Measurements from ENCODE around the gene SLK.

Gene SLK

DNA sequence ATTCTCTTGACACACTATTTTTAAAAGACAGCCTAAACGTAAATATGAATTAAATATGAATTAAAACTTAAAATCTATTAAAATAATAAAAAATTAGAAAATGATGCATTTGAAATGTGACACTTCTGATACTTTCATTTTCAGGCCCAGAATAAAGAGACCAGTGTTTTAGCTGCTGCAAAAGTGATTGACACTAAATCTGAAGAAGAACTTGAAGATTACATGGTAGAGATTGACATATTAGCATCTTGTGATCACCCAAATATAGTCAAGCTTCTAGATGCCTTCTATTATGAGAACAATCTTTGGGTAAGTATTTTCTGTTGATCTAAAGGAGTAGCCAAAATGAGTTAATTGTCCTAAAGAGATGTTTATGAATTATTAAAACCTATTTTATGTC is 23.6 kb downstream of the SLK start:
- DNase-seq (ENCODE audit: low read depth): no peak

DNA sequence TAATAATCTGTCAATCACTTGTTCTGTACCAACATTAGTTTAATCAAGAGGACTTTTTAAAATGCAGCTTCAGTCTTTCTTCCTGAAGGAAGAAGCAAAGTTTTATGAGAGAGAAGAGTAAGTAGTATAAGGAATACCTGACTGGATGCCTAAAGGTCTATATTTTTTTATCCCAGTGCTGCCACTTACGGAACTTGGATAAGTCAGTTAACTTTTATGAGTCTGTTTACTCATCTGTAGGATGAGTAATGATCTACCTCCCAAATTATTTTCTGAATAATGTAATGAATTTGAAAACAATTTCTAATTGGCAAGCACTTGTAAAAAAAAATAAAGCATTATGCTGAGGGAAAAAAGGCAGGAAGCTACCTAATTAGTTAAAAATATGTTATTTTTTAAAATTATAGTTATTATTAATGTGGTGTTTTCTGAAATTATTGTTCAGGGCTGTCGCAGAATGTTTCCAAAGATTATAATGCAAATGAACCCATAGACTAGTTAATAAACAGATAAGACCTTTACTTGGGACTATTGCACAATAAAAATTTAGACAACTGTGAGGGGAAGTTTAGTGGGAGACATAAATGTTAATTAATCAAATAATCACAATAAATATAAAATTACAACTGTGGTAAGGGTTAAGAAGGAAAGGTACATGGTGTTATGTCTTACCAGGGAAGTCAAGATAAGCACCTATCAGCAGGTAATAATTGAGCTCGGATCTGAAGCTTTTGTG is 24.6 kb downstream of the SLK start:
- DNase-seq (ENCODE audit: low read depth): no peak

DNA sequence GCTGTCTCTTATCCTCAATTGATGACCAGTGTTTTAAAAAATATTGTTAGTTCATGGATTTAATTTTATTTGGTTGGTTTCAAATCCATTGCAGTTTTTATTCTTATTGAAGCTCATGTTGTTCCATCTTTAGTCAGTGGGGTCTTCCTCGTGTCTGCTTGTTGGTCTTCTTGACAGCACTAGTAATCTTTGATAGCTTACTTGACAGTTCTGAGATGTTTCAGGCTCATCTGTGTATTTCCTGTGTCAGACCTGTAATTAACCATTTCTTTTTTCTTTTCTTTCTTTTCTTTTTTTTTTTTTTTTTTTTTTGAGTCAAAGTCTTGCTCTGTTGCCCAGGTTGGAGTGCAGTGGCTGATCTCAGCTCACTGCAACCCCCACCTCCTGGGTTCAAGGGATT is 28.2 kb downstream of the SLK start:
- no peak for DNase-seq (ENCODE audit: low read depth)

DNA sequence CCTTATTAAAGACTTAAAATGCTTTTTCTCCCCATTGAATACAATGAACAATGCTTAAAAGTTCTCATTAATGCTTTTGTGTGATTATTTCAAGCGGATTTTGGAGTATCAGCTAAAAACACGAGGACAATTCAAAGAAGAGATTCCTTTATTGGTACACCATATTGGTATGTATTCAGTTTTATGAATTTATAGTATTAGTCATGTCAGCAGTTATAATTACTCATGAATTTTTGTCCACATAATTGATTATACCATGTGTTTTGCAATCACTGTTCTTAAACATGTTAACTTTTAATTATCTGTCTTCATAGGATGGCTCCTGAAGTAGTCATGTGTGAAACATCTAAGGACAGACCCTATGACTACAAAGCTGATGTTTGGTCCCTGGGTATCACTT is 31.9 kb downstream of the SLK start:
- no peak for DNase-seq (ENCODE audit: low read depth)

DNA sequence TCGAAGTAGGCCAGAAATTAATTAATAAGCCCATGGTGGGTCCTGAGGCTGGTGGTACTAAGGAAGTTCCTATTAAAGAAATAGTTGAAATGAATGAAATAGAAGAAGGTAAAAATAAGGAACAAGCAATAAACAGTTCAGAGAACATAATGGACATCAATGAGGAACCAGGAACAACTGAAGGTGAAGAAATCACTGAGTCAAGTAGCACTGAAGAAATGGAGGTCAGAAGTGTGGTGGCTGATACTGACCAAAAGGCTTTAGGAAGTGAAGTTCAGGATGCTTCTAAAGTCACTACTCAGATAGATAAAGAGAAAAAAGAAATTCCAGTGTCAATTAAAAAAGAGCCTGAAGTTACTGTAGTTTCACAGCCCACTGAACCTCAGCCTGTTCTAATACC is 36.0 kb downstream of the SLK start:
- DNase-seq (ENCODE audit: low read depth): no peak

DNA sequence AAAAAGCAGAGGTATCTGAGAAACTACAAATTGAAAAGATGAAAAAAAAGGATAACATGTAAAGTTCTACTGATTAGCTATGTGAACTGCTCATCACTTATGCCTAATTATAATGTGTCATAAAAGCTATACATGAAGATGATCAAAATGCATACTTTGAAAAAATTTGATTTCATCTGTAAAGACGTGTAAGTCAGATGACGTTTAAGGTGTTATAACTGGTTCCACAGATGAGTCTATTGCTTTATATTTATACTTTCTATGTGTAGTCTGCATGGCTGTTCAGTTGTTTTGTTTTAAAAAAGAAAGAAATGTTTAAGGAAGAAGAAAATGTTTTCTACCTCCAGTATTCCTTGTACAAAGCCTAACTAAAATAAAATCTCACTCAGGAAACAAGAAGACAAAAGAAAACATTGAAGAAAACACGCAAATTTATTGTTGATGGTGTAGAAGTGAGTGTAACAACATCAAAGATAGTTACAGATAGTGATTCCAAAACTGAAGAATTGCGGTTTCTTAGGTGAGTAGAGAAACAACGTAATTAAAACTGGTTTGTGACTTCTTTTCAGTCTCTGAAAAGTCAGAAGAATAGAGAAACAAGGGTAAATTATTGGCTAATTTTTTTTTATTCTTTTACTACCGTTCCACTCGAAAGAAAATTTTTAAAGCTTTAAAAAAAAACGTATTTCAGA is 38.4 kb downstream of the SLK start:
- DNase-seq (ENCODE audit: low read depth): no peak

DNA sequence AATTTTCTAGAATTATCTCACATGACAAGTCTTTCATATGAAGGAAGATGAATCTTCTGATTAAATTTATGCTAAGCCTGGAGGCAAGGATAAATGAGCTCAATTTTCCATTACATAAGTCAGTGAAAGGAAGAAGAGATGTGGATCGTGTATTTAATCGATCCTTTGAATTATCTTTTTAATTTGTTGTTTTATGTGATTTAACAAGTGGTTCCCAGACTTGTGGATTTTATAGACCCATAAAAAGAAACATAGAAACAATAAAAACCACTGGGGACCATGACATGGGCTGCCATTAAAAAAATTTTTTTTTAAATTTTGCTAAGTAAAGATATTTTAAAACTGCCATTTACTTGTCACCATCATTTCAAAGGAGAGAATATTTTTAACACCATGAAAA is 45.0 kb downstream of the SLK start:
- DNase-seq (ENCODE audit: low read depth): no peak

DNA sequence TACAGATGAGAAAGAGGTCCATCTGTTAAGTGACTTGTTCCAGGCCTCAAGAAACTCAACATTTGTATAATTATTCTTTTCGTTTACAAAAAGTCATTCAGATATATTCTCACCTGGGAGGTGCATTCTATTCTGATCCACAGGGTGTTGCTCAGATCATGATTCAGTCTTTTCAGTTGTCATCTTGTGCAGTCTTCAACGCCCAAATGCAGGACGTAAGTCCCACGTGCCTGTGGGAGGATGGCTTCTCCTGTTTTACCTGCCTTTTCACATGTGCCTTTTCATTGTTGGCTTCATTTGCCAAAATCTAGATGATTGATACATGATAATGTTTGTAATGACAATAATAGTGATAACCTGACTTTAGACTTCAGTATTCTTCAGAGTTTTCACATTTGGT is 46.5 kb downstream of the SLK start:
- DNase-seq (ENCODE audit: low read depth): no peak

DNA sequence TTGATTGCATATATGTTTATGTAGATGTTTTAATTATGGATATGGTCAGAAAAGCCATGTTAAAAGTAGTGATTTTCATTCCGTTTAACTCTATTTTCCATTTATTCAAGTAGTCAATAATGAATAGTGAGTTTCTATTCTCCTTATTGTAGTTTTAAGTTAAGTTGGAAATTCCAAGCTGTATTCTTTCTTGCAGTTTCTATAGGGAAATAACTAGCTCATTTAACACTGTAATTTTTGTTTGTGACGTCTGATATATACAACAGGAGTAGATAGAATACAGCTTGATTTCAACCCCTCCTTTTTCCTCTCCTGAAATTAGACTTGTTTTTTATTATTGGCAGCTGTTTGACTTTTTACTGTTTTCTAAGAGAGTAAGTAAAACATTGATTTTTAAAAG is 47.2 kb downstream of the SLK start:
- no peak for DNase-seq (ENCODE audit: low read depth)

DNA sequence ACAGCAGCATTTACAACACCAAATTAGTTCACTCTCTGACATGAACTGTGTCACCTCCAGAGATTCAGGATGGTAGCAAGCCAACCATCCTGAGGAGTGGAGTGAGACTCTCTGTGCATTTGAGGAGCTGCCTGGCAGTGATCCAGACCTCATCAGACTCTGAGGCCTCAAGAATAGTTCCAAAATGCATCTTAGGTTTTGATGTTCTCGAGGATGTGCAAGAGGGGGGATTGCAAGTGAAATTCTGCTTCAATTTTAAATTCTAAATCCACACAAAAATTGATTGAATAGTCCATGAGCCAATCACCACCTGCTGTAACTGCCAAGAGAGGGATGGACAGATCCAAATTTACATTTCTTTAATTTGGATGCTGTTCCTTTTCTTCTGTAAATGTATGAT is 49.7 kb downstream of the SLK start:
- DNase-seq (ENCODE audit: low read depth): no peak

DNA sequence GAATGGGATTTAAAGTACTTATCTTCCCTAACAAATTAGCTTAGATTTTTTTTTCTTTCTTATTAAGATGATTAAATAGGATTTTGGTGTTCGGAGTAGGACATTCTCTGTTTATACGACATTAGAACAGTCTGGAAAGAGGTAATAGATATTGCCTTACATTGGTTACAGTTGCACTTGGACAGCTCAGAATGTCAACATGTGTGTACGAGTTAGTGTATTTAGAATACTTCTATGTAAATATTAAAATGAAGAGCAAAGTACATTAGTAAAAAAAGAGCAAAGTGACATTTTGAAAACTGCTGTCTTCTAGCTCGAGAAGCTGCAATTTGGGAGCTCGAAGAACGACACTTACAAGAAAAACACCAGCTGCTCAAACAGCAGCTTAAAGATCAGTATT is 51.5 kb downstream of the SLK start:
- DNase-seq (ENCODE audit: low read depth): no peak

DNA sequence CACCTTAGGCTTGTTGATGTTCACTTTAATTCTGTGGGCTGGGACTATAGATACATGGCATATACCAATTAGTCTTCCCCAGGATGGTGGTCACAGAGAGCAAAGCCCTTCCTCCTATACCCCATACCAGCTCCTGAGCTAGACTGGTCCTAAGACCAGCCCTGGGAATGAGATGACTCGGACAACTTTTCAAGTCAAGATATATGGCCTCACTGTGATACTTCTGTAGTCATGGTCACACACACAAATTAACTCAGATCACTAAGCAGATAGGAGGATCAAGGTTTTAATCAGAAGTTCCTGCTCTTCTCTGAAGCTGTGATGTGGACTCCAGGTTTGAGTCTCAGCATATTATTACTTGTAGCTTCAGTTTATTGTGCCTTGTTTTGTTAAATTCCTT is 53.1 kb downstream of the SLK start:
- DNase-seq (ENCODE audit: low read depth): no peak

DNA sequence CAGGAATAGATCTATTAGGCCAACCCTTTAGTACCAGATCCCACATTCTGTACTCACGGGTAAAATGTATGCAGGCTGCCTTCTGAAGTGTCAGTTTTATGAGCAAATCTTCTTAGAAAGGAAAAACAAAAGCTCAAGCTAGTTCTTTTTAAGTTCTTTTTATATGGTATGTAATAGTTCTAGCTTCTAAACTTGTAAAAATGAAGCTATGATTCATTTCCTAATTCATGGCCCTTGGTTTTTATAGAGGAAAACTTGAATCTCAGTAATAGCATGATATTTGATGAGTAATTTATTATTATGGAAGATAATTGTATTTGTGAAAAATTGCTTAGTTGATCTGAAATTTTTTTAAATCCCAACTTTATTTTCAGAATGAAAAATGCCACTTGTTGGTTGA is 54.3 kb downstream of the SLK start:
- no peak for DNase-seq (ENCODE audit: low read depth)

DNA sequence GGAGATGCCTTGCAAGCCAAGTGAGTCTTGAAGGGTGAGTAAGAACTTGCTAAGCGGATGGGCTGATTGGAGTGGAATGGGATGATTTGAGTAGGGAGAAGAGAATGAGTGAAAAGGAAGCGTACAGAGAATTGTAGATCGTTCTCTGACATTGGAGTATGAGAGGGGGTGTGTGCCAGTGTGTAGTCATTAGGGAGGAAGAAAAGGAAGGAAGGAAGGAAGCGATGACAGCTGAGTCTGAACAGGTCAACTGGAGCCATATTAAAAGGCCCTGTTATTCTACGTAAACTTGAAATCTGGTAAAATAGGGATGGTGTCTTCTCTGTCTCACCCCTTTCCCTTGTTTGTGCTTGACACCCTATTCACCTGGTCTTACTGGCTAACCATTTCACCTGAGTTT is 55.1 kb downstream of the SLK start:
- no peak for DNase-seq (ENCODE audit: low read depth)

DNA sequence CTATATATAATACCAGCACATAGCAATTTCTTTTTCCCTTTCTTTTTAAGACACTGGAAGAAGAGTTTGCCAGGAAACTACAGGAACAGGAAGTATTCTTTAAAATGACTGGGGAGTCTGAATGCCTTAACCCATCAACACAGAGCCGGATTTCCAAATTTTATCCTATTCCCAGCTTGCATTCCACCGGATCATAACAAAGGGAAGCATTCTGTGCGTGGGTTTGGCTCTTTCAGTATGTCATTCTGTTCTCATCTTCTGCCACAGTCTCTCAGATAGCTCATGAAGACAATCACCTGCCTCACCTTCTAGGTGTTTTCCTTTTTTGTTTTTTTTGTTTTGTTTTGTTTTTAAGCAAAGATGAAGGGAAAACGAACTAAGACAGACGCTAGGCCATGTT is 58.6 kb downstream of the SLK start:
- DNase-seq (ENCODE audit: low read depth): no peak

DNA sequence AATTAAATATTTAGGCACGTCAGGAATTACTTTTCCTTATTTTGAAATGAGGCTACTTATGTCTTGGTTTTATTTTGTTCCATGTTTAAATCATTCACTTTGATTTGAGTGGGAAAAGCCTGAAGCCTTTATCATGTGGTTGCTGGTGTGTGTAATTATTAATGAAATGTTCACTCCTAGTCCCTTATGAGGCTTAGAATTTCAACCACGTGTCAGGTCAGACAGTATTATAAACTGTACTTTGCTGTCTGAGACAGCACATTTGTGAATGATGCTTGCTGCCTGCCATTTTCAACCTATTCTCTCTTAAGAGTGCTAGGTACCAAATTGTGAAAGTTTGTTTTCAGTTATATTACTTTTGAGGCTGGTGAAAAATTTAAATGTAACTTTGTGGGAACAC is 59.8 kb downstream of the SLK start:
- no peak for DNase-seq (ENCODE audit: low read depth)

DNA sequence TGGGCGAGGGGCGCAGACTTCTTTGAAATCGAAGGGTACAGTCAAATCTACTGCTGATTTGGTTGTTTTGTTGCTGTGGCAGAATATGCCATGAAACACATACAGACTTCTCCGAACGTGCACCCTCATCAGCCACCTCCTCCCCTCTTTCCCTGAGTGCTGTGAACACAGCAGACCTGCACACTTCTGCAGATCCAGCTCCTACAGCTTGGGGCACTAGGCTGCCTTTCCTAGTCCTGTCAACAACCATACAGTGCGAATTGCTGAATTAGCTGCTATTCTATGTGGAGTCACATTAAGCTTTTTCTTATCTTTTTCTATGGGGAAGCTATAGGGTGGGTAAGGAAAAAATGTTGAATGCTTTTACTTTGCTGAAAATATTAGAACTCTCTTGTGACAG is 61.2 kb downstream of the SLK start:
- DNase-seq (ENCODE audit: low read depth): no peak

DNA sequence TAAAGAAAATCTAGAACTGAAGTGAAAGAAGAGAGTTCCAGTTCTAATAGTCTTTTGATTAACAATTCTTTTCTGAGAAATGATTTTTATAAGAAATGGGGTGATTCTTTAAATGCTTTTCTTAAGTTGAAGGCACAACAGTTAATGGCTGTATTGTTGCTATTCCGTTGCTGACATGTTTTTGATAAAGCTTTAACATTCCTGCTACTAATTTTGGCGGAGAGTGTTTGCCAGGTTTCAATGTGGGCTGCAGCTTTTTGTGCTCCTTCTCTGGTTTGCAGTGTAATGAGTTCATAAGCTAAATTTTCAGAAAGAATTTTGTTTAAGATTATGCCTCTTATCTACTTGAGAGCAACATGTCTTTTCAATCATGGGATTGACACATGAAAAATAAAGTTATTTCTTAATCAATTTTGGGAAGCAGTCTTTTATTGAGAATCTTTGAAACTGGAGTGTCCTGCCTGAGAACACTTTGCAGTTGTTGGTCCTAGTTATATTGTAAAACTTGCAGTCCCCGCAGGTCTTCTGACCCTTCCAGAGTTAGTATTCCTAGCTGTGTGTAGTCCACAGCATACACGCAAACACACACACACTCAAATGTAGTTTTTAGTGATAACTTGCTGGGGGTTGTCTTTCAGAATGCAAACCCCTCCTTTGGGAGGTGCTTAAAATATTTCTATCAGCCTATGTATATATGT is 62.0 kb downstream of the SLK start:
- DNase-seq (ENCODE audit: low read depth): no peak

DNA sequence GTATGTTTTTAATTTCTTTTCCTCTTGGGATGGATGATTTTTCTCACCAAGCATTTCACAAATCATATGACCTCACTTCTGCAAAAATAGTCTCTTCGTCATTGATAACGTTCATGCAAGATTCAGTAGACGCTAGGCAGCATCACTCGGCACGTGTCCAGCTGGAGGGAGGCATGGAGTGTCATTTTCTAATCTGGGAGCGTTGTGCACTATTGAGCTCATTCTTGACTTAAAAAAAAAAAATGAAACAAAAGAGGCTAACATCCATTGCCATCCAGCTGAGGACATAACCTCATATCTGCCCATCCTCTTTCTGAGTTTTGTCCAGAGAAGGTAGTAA is 62.6 kb downstream of the SLK start:
- DNase-seq (ENCODE audit: low read depth): no peak

DNA sequence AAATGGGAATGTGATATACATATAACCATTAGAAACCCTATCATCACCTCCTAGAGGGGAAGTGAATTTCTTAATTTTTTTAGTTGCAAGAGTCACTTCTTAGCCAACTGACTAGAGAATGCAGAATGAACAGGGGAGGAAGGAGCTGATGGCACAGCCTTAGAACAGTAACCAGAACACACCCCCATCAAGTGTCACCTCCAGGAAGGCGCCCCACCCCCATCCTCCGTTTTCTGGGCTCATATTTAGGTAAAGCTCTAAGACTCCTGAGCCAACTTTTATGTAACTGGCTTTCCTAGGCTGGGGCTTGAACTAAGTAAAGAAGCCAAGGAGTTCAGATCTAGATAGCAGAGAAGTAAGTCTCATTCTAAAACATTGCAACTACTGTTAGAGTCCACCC is 64.7 kb downstream of the SLK start:
- DNase-seq (ENCODE audit: low read depth): no peak

DNA sequence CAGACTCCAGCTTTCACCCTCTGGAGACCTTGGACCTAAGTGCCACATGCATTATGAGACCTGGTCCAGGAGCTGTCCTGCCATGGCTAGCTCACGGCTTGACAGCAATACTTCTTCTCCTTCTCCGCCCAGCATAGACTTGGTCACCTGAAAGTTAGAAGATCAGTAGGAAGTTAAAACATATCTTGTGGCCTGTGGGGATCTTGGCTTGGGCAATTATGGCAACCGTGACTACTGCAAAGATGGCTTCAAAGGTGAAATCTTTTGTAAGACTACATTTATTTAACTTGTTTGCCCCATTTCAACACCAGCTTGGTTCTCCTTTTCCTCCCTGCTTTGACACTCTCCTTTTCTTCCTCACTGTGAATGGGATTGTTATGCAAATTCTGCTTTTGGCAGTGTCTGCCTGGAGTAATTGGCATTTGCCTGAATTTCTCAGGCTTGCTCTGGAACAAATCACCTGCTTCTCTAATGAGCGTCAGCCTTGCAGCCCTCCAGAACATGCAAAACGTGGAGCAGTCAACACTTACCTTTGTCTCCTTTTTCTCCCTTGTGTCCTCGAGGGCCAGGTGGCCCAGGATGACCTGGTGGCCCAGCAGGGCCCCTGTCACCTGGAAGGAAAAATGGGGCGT is 65.3 kb downstream of the SLK start:
- DNase-seq (ENCODE audit: low read depth): no peak

DNA sequence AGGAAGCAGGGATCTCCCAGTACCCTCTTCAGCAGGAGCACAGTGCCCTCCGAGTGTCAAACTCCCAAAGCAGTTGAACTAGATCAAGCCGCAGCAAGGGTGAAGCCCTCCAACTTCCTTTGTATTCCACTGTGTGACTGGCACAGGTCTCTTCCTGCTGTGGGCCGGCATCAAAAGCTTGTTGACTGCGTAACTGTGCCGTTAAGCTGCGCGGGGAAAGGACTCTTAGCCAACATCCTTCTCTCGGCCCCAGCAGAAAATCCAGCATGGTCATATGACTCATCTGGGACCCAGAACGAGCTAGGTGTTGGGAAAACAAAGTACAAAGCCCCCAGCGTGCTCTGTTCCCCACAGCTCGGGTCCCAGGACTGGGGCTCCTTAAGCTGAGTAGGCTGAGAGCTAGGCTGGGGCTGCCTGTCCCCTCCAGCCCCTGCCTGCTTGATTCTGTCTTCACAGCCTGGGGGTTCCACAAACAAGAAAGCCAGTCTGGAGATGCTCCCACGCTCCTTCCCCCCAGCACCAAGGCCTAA is 66.5 kb downstream of the SLK start:
- DNase-seq (ENCODE audit: low read depth): no peak

DNA sequence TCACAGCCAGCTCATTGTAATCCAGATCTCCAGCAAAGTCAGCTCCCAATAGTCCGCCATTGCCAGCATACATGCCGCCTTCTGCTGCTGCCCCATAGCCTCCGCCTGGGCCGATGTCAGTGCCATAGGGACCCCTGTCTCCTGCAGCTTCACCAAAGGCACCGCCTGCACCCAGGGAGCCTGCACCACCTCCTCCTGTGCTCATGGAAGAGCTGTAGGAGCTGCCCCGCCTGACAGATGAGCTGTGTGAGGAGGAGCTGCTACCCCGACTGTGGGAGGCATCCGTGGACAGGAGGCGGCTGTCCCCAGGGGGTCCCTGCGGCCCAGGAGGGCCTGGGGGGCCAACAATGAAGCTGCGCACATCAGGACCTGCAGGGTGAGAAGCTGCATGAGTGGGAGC is 67.0 kb downstream of the SLK start:
- no peak for DNase-seq (ENCODE audit: low read depth)

Measured in non-pigmented ciliary epithelial cell (primary cell).